ENCODE data around the gene SLC28A1.

- TF ChIP-seq EZH2 (IDR thresholded peaks at IDR 0.05; ENCODE audit: borderline replicate concordance, insufficient read depth, low read depth, low read length, poor library complexity, severe bottlenecking) = no peak
- TF ChIP-seq CTCF (IDR thresholded peaks at IDR 0.05) = no peak
Observed at GRCh38 chr15:84883916-84884781, at the start of gene SLC28A1.

Measured in B cell (primary cell).